Colon (tissue), 2 donors: ENCODE data around the gene ANAPC1.
"Not testable (repeated sequence)": the region's sequence is repeated elsewhere in the genome, so short reads cannot be mapped to it uniquely, and the experiment has no call there.

Experiments used
- FAIRE-seq: peaks from 2 replicates; lab custom pipeline; 2012; peaks lifted over from hg19 to GRCh38; lab: Jason Lieb, UNC
- donor health status: control.
- donor health status: control.

Gene ANAPC1

GRCh38 chr2:111883661-111884591 lies at the start of gene ANAPC1:
TSS of gene ANAPC1 (minus strand) at chr2:111884193. CDS start at chr2:111880825, 3,368 bp downstream.
- FAIRE-seq: no peak

GRCh38 chr2:111932841-111933291 lies 48.9 kb upstream of the ANAPC1 start:
- FAIRE-seq: no peak

GRCh38 chr2:111930875-111931274 lies 46.9 kb upstream of the ANAPC1 start:
- no peak for FAIRE-seq

- FAIRE-seq: no peak
Measured at GRCh38 chr2:111930409-111930808, 46.4 kb upstream of the ANAPC1 start.

- FAIRE-seq: no peak
Measured at GRCh38 chr2:111927723-111928122, 43.7 kb upstream of the ANAPC1 start.

GRCh38 chr2:111924617-111925107 lies 40.7 kb upstream of the ANAPC1 start:
- no peak for FAIRE-seq

- FAIRE-seq: no peak
Measured at GRCh38 chr2:111923276-111923804, 39.3 kb upstream of the ANAPC1 start.

- FAIRE-seq: no peak
Measured at GRCh38 chr2:111919794-111920608, 36.0 kb upstream of the ANAPC1 start.

- FAIRE-seq: no peak
Measured at GRCh38 chr2:111919365-111919764, 35.4 kb upstream of the ANAPC1 start.

GRCh38 chr2:111918383-111918806 lies 34.4 kb upstream of the ANAPC1 start:
- FAIRE-seq: no peak

GRCh38 chr2:111917106-111917505 lies 33.1 kb upstream of the ANAPC1 start:
- no peak for FAIRE-seq

GRCh38 chr2:111912547-111912946 lies 28.6 kb upstream of the ANAPC1 start:
- FAIRE-seq: no peak

- not testable (repeated sequence) for FAIRE-seq
Measured at GRCh38 chr2:111911295-111911977, 27.4 kb upstream of the ANAPC1 start.

GRCh38 chr2:111910609-111911277 lies 26.8 kb upstream of the ANAPC1 start:
- no peak for FAIRE-seq

GRCh38 chr2:111909997-111910396 lies 26.0 kb upstream of the ANAPC1 start:
- FAIRE-seq: not testable (repeated sequence)

- FAIRE-seq: no peak
Measured at GRCh38 chr2:111909079-111909478, 25.1 kb upstream of the ANAPC1 start.

- no peak for FAIRE-seq
Measured at GRCh38 chr2:111908578-111908977, 24.6 kb upstream of the ANAPC1 start.

- FAIRE-seq: no peak
Measured at GRCh38 chr2:111905990-111906735, 22.2 kb upstream of the ANAPC1 start.

GRCh38 chr2:111905475-111905869 lies 21.5 kb upstream of the ANAPC1 start:
- not testable (repeated sequence) for FAIRE-seq

- FAIRE-seq: no peak
Measured at GRCh38 chr2:111904726-111905474, 20.9 kb upstream of the ANAPC1 start.
